ENCODE measurements around the gene CCL1.

CCL1 gene

DNA sequence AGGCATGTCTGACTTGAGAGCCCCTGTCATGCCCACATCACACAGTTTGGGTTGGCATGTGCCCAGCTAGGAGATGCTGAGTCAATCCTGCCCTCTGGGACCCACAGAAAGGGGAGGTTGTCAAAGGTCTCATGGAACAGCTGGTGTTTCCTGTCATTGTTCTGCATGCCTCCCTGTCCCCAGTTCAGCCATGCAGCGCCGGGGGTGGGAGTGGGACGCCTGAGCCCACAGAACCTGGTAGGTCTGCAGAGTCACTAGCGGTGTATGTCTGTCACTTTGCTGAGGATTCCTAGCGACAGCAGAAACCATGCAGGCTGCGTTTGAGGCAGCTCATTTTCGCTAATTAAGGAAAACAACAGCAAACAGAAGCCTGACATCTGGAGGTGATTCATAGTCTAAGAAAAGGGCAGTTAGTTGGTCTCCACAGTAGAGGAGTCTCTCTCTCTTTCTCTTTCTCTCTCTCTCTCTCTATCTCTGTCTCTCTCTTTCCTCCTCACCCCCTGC lies 19.6 kb upstream of the CCL1 start:
- DNase-seq, result no peak

DNA sequence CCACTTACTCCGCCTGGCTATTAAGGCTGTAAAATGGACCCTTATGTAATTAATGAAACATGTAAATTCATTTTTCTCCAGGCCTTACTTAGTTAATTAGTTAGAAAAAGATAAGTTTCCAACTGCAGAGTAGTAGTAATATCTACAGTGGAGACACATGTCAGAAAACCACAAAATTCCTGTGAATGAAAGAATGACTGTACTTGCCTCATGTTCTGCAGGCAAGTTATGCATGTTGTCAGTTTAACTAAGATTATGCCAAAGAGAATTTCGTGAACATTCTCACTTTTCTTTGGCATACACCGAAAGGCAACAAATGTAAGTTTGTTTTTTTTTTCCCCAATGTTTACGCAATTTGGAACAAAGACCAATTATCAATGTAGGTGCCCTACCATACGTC lies 16.8 kb upstream of the CCL1 start:
- no peak for DNase-seq

DNA sequence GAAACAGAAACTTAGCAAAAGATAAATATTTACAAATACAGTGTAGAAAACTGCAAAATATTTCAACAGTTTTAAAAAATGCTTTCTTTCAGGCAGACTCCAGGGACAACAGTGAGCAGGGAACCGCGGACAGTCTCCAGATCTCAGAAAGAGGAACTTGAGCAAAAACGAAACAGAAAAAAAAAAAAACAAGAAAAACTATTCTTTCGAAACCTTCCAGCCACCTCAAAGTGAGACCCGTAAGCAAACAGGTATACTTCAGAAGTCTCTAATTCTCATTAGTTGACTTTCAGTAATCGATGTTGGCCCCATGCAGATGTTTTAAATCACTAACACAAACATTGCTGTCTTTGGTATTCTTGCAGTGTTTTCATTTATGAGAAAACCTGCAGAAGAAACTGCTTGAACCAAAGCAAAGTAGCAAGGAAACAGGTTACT lies 15.7 kb upstream of the CCL1 start:
- DNase-seq, result no peak

DNA sequence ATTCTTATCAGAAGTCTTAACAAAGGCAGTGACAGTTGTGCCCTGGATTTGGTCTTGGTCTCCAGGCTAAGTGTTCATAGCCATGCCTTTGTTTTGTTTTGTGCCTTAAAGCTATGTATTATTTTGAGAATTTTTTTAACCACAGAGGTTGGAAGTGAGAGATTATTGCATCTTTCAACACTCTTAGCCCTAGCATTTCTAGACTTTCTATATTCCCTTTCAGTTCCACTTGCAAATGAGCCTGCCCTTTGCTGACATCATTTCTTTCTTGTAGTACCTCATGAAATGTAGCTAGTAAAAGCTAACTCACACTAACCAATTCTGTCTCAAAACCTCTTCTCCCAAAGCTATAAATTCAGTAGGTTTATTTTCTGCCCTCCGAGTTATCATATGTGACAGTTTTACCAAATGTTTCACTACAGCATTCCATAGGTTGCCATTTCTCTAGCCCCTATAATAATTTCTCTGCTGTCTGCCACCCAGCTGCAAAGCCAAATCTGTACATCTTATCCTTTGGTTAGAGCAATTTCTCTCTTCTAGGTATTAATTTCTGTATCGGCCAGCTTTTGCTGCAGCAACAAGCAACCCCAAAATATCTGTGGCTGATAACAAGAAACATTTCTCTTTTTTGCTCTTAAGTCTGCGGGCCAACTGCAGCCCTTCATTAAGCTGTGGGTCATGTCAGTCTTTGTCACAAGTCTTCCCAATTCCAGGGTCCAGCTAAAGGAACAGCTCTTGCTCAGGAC lies 14.2 kb upstream of the CCL1 start:
- no peak for DNase-seq

DNA sequence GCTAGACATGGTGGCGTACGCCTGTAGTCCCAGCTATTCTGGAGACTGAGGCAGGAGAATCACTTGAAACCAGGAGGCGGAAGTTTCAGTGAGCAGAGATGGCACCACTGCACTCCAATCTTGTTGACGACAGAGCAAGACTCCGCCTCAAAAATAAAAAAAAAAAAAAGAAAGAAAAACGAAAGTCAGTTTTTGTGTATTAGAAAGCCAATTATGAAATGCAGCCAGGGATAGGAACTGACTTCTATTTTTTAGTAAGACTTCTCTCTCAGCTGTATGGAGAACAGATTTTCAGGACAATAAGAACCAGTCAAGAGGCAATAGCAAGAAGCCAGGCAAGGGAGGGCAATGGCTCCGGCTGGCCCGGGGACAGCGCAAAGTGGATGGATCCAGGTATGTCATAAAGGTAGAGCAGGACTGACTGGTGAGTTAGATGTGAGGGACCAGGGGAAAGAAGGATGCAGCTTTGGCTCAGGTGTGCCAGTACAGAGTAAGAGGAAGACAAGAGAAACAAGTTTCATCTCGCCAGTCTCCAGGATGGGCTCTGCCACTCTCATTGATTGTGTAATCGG lies 12.5 kb upstream of the CCL1 start:
- DNase-seq, result no peak

- DNase-seq, result peak; percentile 40
Measured at GRCh38 chr17:34374457-34374856, 11.4 kb upstream of the CCL1 start.

GRCh38 chr17:34371405-34372100 lies 8.5 kb upstream of the CCL1 start:
- no peak for DNase-seq

DNA sequence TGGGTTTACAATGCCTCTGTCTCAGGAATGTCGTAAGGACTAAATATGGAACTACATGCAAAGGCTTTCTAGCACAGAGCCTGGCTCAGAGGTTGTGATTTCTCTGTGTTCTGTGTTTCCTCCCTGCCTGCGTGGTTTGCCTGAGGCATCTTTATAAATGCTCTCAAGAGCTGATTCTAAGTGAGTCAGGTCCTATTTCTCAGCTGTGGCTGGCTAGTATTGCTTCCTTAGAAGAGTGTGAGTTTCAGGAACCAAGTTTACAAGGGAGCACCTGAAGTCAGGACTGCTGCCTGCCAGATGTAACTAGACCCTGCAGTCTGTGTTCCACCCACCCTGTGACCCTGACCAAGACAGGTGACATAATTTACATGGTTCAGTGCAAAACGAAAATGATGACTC lies 8.0 kb upstream of the CCL1 start:
- DNase-seq, result no peak

GRCh38 chr17:34370376-34370996 lies 7.5 kb upstream of the CCL1 start:
- DNase-seq, result no peak

- no peak for DNase-seq
Measured at GRCh38 chr17:34369571-34369970, 6.5 kb upstream of the CCL1 start.

- no peak for DNase-seq
Measured at GRCh38 chr17:34368946-34369500, 6.0 kb upstream of the CCL1 start.

- DNase-seq, result no peak
Measured at GRCh38 chr17:34368196-34368945, 5.3 kb upstream of the CCL1 start.

DNA sequence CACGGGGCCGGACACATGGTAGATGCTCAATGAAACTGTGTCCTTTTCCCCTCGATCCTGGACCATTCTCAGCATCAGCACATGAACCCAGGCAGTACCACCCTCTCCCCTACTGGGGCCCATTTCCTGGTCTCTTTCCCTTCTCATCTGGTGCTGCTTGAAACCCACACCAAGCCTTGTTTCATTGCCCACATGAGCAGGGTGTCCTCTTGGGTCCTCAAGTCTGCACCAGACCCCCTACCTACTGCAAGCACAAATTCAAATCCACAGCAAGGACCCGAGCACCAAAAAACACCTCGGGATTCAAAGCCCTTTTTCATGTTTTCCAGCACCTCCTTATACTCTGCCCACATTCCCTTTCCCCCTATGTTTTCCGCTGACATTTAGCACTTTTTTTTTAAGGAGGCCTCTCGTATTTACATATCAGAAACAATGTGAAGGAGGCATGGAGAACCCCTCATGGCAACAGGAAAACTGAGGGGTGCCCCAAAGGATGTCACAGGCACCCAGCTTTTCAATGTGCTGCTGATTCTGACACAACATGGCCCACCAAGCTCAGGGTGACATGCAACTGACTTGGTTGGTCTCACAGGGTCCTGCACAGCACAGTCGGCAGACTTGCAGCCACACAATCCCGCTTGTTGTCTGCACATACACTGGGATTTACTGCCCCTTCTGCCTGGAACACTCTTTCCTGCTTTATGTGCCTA lies 4.6 kb upstream of the CCL1 start:
- DNase-seq, result no peak

DNA sequence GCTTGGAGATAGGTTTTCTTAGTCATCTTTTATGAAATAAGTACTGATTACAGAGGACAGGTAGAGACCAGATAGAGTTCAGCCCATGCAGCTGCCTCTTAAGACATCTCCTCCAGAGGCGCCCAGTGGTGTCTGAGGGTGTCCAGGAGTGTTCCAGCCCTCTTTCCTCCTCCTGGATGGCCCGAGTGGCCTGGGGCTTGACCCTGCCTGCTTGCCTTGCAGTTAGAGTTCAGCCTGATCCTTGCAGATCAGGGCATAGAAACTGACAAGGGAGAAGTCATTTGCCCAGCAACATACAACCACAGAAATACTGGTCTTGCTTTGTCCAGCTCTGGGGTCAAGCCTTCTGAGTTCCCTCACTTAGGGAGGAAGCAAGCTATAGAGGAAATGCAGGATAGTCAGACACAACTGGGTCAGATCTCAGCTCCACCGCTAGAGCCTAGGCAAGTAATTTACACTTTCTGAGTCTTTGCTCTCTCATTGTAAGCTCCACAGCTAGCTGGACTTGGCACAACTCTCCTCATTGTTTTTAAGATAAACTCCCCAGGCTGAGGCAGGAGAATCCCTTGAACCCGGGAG lies 3.6 kb upstream of the CCL1 start:
- DNase-seq, result no peak

DNA sequence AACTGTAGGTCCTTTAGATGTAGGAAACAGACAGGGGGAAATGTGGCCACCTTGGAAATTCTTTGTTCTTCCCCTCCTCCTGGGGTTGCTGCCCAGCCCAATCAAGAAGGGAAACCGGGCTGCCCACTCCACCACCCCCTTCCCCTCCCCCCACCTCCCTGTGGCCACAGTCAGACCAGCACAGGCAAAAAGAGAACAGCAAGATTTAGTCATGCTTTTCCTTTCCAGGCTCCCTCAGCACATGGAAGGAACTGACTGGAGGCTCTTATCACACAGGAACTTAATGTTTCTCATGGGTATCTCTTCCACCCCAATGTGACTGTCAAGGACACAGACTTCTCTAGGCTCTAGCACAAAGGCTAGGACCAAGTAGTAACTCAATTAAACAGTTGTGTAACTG lies 3.0 kb upstream of the CCL1 start:
- no peak for DNase-seq

GRCh38 chr17:34365340-34365739 lies 2.3 kb upstream of the CCL1 start:
- DNase-seq, result no peak

DNA sequence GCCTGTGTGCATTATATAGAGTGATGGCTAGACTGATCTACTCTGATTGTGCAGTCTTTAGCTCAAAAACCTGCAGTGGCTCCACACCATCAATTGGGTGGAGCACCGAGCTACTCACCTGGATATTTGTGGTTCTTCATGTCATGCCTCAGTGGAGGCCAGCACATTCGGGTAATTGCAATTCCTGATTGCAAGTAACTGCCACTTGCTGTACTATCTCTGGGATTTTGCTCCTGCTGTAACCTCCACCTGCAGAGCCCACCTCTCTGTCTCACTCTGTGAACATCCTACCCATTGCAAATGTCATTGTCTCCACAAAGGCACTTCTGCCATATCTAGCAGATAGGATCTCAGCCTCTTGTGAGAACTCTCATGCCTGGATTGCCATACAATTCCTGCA lies 1.7 kb upstream of the CCL1 start:
- DNase-seq, result no peak

- DNase-seq, result peak; percentile 87
Measured at GRCh38 chr17:34361478-34362061, 1.5 kb downstream of the CCL1 start.

DNA sequence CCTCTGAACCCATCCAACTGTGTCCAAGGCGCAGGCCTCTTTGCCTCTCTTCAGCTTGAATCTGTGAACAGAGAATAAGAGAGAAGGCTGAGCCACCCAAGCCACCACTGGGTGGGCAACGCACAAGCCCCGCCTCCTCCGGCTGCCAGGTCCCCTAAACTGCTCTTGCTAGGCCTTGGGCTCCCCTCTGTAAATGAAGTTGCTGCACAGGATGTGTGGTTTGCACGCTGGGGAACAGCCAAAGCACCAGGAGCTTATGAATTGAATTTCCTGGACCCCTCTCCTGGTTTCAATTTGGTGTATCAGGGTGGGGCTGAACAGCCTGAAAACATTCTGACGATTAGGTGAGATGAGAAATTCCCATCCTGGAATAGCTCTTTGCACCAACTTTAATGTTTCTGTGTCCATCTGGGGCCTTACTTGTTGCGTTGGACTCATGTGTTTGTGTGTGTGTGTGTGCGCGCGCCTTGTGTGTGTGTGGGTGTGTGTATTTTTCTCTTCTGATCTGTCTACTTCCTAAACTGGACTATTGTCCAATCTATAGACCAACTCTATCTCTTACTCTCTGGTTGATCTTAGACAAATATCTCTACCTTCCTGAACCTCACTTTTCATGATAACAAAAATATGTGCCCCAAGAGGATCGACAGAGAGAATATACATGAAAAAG lies 2.3 kb downstream of the CCL1 start:
- no peak for DNase-seq

- no peak for DNase-seq
Measured at GRCh38 chr17:34358631-34359030, 4.4 kb downstream of the CCL1 start.

GRCh38 chr17:34357398-34357797 lies 5.6 kb downstream of the CCL1 start:
- DNase-seq, result no peak

All from NCI-H524 treated with DMSO at 0.1 percent for 48 hours (cell line).